HUES48 (cell line): ENCODE data around the gene CSKMT.
A peak's percentile ranks its signal among the peaks of the same experiment; 100 is the strongest.
"Not testable (repeated sequence)": the region's sequence is repeated elsewhere in the genome, so short reads cannot be mapped to it uniquely, and the experiment has no call there.

Experiments
- H3K27ac ChIP-seq: one replicate; pipeline ENCODE4 v1.7.0; 2013; ENCODE audit warnings: low read depth, low read length, inconsistent platforms
- H3K27me3 ChIP-seq: 2 replicates; pipeline ENCODE4 v1.6.1; 2013; ENCODE audit warnings: mild to moderate bottlenecking, low read length; ENCODE audit not compliant: control insufficient read depth, insufficient read depth
- H3K36me3 ChIP-seq: 2 replicates; pipeline ENCODE4 v1.6.1; 2013; ENCODE audit warnings: low read length; ENCODE audit not compliant: control insufficient read depth, insufficient read depth
- H3K4me1 ChIP-seq: 2 replicates; pipeline ENCODE4 v1.6.1; 2013; ENCODE audit warnings: mild to moderate bottlenecking, low read length; ENCODE audit not compliant: control insufficient read depth, insufficient read depth
- H3K4me3 ChIP-seq: 2 replicates; pipeline ENCODE4 v1.5.1; 2013; ENCODE audit warnings: mild to moderate bottlenecking, low read depth, low read length
- H3K9ac ChIP-seq: 2 replicates; pipeline ENCODE4 v1.6.1; 2013; ENCODE audit warnings: mild to moderate bottlenecking, low read depth, low read length, moderate library complexity
- H3K9me3 ChIP-seq: 2 replicates; pipeline ENCODE4 v1.6.1; 2013; ENCODE audit warnings: low read length; ENCODE audit not compliant: control insufficient read depth, insufficient read depth

Gene CSKMT

GRCh38 chr11:62689421-62690183 is 24.5 kb downstream of the CSKMT start, which contains the start of gene LRRN4CL:
Gene LRRN4CL (minus strand): TSS chr11:62689530. CDS start chr11:62688508, 1,022 bp downstream.
- Histone ChIP-seq H3K9ac (no peak within 1 kb of the TSS), H3K27me3 (no peaks in the 10 kb centered on the region), H3K36me3 (peaks cover 44% of the 10 kb centered on the region), H3K27ac (no peak within 1 kb of the TSS), H3K9me3 (no peaks in the 10 kb centered on the region), H3K4me3 (no peak within 1 kb of the TSS), H3K4me1 (no peaks in the 10 kb centered on the region)

GRCh38 chr11:62693624-62694023 is 28.5 kb downstream of the CSKMT start:
- H3K9me3 ChIP-seq, H3K4me1 ChIP-seq, H3K9ac ChIP-seq, H3K27me3 ChIP-seq, H3K27ac ChIP-seq, H3K4me3 ChIP-seq: not testable (repeated sequence)
- H3K36me3 ChIP-seq, result peaks cover 44% of the 10 kb centered on the region

GRCh38 chr11:62694455-62695167 is 29.5 kb downstream of the CSKMT start:
- peaks cover 45% of the 10 kb centered on the region for H3K36me3 ChIP-seq
- H3K9me3 ChIP-seq, result no peaks in the 10 kb centered on the region
- no peaks in the 10 kb centered on the region for H3K27me3 ChIP-seq
- H3K27ac ChIP-seq, result peak overlapping the region; percentile 60
- H3K4me3 ChIP-seq, result no peak overlapping the region
- H3K4me1 ChIP-seq, result no peaks in the 10 kb centered on the region
- no peak overlapping the region for H3K9ac ChIP-seq

- H3K36me3 ChIP-seq, result peaks cover 34% of the 10 kb centered on the region
These were observed 37.1 kb downstream of the CSKMT start for GRCh38 chr11:62702246-62702645.

DNA sequence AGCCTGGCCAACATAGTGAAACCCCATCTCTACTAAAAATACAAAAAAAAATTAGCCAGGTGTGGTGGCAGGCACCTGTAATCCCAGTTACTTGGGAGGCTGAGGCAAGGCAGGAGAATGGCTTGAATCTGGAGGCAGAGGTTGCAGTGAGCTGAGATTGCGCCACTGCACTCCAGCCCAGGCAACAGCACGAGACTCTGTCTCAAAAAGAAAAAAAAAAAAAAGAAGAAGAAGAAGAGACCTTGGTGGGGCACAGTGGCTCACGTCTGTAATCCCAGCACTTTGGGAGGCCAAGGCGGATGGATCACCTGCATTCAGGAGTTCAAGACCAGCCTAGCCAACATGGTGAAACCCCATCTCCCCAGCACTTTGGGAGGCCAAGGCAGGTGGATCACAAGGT is 38.8 kb downstream of the CSKMT start:
- H3K4me1 ChIP-seq, result peaks cover 14% of the 10 kb centered on the region
- H3K9me3 ChIP-seq, H3K27ac ChIP-seq, H3K4me3 ChIP-seq, H3K27me3 ChIP-seq, H3K9ac ChIP-seq: not testable (repeated sequence)
- H3K36me3 ChIP-seq, result peaks cover 34% of the 10 kb centered on the region

More at GRCh38 chr11:62702246-62702645, 37.1 kb downstream of the CSKMT start:
- Histone ChIP-seq H3K9me3 (no peaks in the 10 kb centered on the region), H3K27ac (no peak overlapping the region), H3K4me3 (no peak overlapping the region), H3K9ac (no peak overlapping the region), H3K4me1 (no peaks in the 10 kb centered on the region), H3K27me3 (no peaks in the 10 kb centered on the region)

DNA sequence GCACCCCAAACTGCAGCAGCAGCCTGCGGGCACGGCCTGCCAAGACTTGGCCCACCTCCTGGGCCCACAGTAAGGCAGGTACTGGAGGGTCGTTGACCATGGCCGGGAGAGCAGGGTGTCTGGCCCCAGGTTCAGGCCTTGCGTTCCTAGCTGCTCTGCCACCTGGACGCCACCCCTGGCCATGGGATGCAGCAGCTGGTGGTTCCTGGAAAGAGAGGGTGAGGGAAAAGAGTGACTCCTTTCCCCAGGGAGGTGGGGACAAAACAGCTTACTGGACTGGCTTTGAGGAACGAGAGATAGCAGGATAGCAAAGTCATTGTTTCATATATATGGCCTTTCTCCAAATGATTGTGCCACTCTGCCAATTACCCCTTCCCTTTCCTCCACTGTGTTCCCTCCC is 40.3 kb downstream of the CSKMT start:
- H3K9ac ChIP-seq, result peak overlapping the region; percentile 74
- H3K36me3 ChIP-seq, result peaks cover 30% of the 10 kb centered on the region
- H3K4me3 ChIP-seq, result peak overlapping the region; percentile 97
- H3K27me3 ChIP-seq, result no peaks in the 10 kb centered on the region
- H3K9me3 ChIP-seq, result no peaks in the 10 kb centered on the region
- peaks cover 19% of the 10 kb centered on the region for H3K4me1 ChIP-seq
- H3K27ac ChIP-seq, result peak overlapping the region; percentile 86

DNA sequence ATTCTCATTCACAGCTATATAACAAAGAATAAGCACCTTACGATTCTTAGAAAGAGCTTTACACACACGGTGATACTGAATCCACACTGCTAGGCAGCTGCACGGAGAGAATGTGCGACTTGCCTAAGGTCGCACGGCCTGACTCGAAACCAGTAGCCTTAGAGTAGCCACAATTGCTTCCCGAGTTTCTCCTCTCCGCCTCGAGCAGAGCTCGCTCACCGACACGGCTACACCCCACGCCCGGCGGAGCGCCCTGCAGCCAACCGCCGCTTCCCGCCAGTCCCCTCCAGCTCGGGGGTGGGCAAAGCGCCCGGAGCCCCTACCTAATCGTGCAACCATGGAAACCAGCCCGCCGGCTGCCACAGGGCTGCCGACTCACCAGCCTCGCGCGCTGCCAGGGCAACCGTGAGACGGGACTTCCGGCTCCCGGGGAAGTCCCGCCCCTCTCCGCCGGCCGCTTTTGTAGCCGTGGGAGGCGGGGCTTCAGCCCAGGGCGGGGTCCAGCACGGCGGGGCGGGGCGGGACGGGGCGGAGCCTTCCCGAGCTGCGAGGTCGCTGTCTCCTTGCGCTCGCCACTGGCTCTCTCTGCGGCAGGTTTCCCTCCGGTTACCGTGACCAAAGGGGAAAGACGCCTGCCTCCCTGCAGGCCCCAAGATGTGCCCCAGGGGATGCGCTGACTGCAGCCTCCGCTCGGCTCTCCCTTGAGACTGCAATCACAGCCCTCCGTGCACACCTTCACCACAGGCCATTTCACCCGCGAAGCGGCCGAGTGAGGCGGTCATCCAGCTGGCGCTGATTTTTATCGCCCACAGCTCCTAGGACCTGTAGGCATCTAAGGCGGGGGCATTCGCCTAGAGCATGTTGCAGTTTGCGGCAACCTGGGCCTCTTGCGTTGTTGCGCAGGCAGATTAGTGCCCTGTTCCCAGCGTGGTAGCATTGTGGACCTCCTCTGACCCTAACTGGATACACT is 41.1 kb downstream of the CSKMT start:
- H3K27me3 ChIP-seq, result no peaks in the 10 kb centered on the region
- peaks cover 19% of the 10 kb centered on the region for H3K4me1 ChIP-seq
- peaks cover 29% of the 10 kb centered on the region for H3K36me3 ChIP-seq
- no peaks in the 10 kb centered on the region for H3K9me3 ChIP-seq
- peak overlapping the region; percentile 97 for H3K4me3 ChIP-seq
- H3K9ac ChIP-seq, result peak overlapping the region; percentile 82
- H3K27ac ChIP-seq, result peak overlapping the region; percentile 94

- H3K27me3 ChIP-seq, result no peaks in the 10 kb centered on the region
- peak overlapping the region; percentile 94 for H3K27ac ChIP-seq
- H3K9ac ChIP-seq, result peak overlapping the region; percentile 82
- peaks cover 19% of the 10 kb centered on the region for H3K4me1 ChIP-seq
- peak overlapping the region; percentile 97 for H3K4me3 ChIP-seq
- H3K9me3 ChIP-seq, result no peaks in the 10 kb centered on the region
- H3K36me3 ChIP-seq, result peaks cover 29% of the 10 kb centered on the region
These were observed 41.7 kb downstream of the CSKMT start for GRCh38 chr11:62706850-62707247.

DNA sequence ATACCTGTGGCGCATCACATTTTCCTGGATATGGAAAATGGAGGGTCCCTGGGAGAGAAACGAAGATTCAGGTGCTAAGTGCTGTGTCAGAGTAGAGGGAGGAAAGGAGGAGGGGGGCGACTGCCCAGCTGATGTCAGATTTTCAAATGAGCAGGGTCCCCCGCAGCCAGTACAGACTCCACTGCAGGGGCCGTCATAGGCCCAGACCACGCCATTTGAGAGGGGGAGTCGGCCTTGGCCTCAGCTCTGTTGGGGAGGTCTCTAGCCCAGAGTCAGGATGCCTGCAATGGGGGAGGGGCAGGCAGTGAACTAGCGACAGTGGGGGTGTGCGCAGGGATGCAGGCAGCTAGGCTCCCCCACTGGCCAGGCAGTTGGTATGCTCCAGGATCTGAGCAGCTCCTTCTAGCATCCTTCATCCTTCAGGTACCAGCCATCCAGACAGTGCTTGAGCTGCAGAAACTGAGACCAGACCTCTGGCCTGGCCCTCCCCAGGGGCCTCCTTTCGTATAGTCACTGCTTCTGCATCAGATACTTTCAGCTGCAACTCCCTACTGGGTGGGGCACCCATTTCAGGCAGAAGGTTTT is 42.3 kb downstream of the CSKMT start, which contains the start of the genes BSCL2 and GNG3:
TSS of gene BSCL2 (minus strand) at position 148 of the 585 bp plus-strand sequence. CDS start 229 bp downstream, outside the sequence.
TSS of gene GNG3 (plus strand) at position 400 of the 585 bp plus-strand sequence. CDS start 620 bp downstream, outside the sequence.
- peak within 1 kb of the TSS; percentile 98 for H3K27ac ChIP-seq

DNA sequence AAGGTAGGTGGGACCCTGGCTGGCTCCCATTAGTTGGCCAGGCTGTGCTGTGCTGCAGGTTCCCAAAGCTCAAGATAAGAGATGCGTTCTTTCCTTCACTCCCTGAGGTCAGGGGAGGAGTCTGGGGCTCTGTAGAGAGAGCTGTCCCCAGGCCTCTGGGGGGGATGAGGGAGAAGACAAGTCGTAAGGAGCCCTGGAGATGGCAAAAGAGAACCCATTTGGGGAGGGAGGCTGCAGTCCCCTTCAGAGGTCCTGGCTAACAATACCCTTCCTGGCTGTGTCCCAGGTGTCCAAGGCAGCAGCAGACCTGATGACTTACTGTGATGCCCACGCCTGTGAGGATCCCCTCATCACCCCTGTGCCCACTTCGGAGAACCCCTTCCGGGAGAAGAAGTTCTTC is 43.3 kb downstream of the CSKMT start:
- peaks cover 37% of the 10 kb centered on the region for H3K36me3 ChIP-seq
- H3K4me1 ChIP-seq, result peaks cover 19% of the 10 kb centered on the region

More for the DNA sequence above, 42.3 kb downstream of the CSKMT start, which contains the start of the genes BSCL2 and GNG3:
- H3K9me3 ChIP-seq, result no peaks in the 10 kb centered on the region
- H3K9ac ChIP-seq, result peak within 1 kb of the TSS; percentile 82
- H3K36me3 ChIP-seq, result peaks cover 29% of the 10 kb centered on the region
- H3K4me3 ChIP-seq, result peak within 1 kb of the TSS; percentile 97
- H3K27me3 ChIP-seq, result no peaks in the 10 kb centered on the region
- peaks cover 19% of the 10 kb centered on the region for H3K4me1 ChIP-seq

More for the DNA sequence above, 43.3 kb downstream of the CSKMT start:
- no peaks in the 10 kb centered on the region for H3K27me3 ChIP-seq
- H3K9ac ChIP-seq, result no peak overlapping the region
- H3K4me3 ChIP-seq, result peak overlapping the region; percentile 79
- H3K9me3 ChIP-seq, result no peaks in the 10 kb centered on the region
- H3K27ac ChIP-seq, result peak overlapping the region; percentile 98
